ENCODE data around the gene TBC1D20.

DNA sequence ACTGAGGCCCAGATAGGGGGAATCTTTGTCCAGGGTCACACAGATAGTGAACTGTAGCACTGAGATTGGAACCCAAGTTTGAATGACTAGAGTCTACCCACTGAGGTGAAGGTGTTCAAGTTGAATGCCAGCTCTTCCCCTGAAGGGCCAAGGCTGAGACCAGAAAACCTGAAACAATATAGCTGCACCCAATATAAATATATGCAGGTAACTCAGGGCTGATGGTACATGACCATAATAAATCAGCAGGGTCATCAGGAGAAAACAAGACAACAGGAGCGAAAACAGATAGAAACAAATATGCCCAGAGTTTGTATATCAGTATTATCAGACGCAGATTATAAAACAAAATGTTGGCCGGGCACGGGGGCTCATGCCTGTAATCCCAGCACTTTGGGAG lies 58.2 kb downstream of the TBC1D20 start:
- TF ChIP-seq, protein P1, sequence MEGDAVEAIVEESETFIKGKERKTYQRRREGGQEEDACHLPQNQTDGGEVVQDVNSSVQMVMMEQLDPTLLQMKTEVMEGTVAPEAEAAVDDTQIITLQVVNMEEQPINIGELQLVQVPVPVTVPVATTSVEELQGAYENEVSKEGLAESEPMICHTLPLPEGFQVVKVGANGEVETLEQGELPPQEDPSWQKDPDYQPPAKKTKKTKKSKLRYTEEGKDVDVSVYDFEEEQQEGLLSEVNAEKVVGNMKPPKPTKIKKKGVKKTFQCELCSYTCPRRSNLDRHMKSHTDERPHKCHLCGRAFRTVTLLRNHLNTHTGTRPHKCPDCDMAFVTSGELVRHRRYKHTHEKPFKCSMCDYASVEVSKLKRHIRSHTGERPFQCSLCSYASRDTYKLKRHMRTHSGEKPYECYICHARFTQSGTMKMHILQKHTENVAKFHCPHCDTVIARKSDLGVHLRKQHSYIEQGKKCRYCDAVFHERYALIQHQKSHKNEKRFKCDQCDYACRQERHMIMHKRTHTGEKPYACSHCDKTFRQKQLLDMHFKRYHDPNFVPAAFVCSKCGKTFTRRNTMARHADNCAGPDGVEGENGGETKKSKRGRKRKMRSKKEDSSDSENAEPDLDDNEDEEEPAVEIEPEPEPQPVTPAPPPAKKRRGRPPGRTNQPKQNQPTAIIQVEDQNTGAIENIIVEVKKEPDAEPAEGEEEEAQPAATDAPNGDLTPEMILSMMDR (IDR thresholded peaks at IDR 0.05; ENCODE audit: low read depth, low read length): no peak
- no peak for TF ChIP-seq EZH2phosphoT487 (IDR thresholded peaks at IDR 0.05; ENCODE audit: low read depth)
